Esophagus squamous epithelium (tissue), 4 donors: ENCODE measurements around the gene SH3GL3.

Experiments used
- POLR2A ChIP-seq, 4 donors: fragments of 450-650 bp; IDR thresholded peaks; one replicate each; pipeline ENCODE4 v1.6.1; 2017; ENCODE audit warnings: antibody characterized with exemption in 4 of 4, mild to moderate bottlenecking in 4 of 4, moderate library complexity in 3 of 4
- TF ChIP-seq, protein P1 (sequence below), 6 experiments: fragments of 450-650 bp in 4 of 6; fragments of 200-600 bp in 2 of 6; sonication (generic) in 2 of 6; IDR thresholded peaks; one replicate each; pipeline ENCODE4 v1.5.1; 2016 to 2019; ENCODE audit warnings: antibody characterized with exemption in 6 of 6, mild to moderate bottlenecking in 4 of 6, moderate library complexity in 4 of 6

- TF ChIP-seq, protein P1, sequence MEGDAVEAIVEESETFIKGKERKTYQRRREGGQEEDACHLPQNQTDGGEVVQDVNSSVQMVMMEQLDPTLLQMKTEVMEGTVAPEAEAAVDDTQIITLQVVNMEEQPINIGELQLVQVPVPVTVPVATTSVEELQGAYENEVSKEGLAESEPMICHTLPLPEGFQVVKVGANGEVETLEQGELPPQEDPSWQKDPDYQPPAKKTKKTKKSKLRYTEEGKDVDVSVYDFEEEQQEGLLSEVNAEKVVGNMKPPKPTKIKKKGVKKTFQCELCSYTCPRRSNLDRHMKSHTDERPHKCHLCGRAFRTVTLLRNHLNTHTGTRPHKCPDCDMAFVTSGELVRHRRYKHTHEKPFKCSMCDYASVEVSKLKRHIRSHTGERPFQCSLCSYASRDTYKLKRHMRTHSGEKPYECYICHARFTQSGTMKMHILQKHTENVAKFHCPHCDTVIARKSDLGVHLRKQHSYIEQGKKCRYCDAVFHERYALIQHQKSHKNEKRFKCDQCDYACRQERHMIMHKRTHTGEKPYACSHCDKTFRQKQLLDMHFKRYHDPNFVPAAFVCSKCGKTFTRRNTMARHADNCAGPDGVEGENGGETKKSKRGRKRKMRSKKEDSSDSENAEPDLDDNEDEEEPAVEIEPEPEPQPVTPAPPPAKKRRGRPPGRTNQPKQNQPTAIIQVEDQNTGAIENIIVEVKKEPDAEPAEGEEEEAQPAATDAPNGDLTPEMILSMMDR (IDR thresholded peaks at IDR 0.05), result no peak
- TF ChIP-seq POLR2A (IDR thresholded peaks at IDR 0.05), result no peak
Observed at GRCh38 chr15:83458381-83458780, 11.2 kb downstream of the SH3GL3 start.
